IPS-18c (cell line): ENCODE results near the gene SHISA9.

Experiments used
- H3K4me3 ChIP-seq: 2 replicates; pipeline ENCODE4 v1.7.0; 2013; ENCODE audit warnings: low read depth, mild to moderate bottlenecking, low read length, moderate library complexity; ENCODE audit not compliant: insufficient read depth
- H3K9me3 ChIP-seq: one replicate; pipeline ENCODE4 v1.6.1; 2013; ENCODE audit warnings: mild to moderate bottlenecking, low read length, moderate library complexity; ENCODE audit not compliant: control insufficient read depth, insufficient read depth

Gene SHISA9

DNA sequence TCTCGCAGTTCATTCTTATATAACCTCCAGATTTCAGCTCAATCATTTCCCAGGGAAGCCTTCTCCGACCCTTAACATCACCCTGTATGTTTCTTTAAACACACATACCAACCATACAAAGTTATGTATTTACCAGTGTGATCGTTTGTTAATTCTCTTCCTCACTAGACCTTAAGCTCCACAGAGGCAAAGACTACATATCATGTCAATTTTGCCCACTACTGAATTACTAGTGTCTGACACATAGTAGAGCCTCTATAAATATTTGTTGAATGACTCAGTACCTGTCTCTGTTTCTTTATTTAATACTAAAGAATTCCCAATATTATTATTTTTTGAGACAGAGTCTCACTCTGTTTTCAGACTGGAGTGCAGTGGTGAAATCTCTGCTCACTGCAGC lies 137.2 kb downstream of the SHISA9 start:
- H3K4me3 ChIP-seq, result no peak overlapping the region

GRCh38 chr16:13039526-13039925 lies 138.1 kb downstream of the SHISA9 start:
- H3K4me3 ChIP-seq, result no peak overlapping the region
- no peaks in the 10 kb centered on the region for H3K9me3 ChIP-seq

More for the DNA sequence above, 137.2 kb downstream of the SHISA9 start:
- no peaks in the 10 kb centered on the region for H3K9me3 ChIP-seq

- H3K4me3 ChIP-seq, result no peak overlapping the region
- no peaks in the 10 kb centered on the region for H3K9me3 ChIP-seq
Observed at GRCh38 chr16:13041180-13041579, 139.8 kb downstream of the SHISA9 start.

- no peak overlapping the region for H3K4me3 ChIP-seq
- H3K9me3 ChIP-seq, result no peaks in the 10 kb centered on the region
Observed at GRCh38 chr16:13041646-13042290, 140.4 kb downstream of the SHISA9 start.

GRCh38 chr16:13042291-13042685 lies 140.9 kb downstream of the SHISA9 start:
- H3K9me3 ChIP-seq, result no peaks in the 10 kb centered on the region
- H3K4me3 ChIP-seq, result no peak overlapping the region

GRCh38 chr16:13046061-13046821 lies 144.8 kb downstream of the SHISA9 start:
- no peak overlapping the region for H3K4me3 ChIP-seq
- peaks cover 6% of the 10 kb centered on the region for H3K9me3 ChIP-seq

DNA sequence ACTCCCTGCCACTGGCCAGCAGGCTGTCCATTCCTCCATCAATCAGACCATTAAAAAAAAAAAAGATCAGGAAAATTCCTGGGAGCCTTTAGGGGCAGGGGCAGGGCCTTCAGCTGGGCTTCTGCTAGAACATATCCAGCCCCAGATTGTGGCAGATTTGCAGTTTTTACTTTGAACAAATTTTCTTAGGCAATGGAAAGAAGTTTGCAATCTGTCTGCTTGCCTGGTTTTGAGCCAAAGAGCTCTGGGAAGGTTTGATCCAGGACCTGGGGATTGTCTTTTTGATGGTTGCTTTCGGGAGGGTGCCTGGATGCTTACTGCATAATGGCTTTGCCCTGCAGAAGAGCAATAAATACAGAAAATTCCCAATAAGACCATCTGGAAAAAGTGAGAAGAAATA lies 145.9 kb downstream of the SHISA9 start:
- peaks cover 6% of the 10 kb centered on the region for H3K9me3 ChIP-seq
- no peak overlapping the region for H3K4me3 ChIP-seq

DNA sequence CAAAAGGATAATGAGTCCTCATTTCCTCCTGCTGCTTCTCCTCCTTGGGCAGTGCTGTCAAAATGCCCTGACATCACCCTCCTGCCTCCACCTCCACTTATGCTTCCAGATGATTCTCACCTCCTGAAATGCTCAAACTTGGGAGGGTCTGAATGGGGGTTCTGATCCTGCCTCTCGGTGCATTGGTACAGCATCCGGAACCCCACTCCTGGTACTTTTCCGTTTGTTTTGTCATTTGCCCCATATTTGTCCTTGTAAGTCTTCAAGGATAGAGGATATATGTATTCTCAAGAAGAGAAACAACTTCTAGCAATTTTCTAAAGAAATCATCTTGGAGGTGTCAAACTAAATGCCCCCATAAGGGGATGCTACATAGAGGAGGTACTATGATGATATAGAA lies 148.3 kb downstream of the SHISA9 start:
- Histone ChIP-seq H3K9me3 (peaks cover 6% of the 10 kb centered on the region), H3K4me3 (no peak overlapping the region)

- Histone ChIP-seq H3K9me3 (peaks cover 6% of the 10 kb centered on the region), H3K4me3 (no peak overlapping the region)
Observed at GRCh38 chr16:13052431-13052830, 151.0 kb downstream of the SHISA9 start.

DNA sequence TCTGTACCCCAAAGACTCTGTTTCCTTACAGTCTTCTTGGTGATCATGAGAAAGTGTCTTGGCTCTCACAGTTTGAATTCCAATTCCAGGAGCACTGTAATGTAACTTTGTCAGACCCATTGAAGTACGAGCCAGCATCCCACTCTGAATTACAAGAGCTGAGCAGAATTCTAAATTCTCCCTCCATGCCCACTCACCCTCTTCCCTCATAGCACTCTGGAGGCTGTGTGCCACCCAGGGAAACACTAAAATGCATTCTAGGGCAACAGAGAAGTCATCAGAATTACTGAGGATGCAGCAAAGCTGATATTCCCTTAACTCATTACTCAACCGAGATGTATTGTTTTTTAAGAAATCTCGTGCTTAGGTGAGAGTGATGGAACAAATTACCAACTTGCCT lies 154.1 kb downstream of the SHISA9 start:
- Histone ChIP-seq H3K4me3 (no peak overlapping the region), H3K9me3 (no peaks in the 10 kb centered on the region)

- Histone ChIP-seq H3K9me3 (no peaks in the 10 kb centered on the region), H3K4me3 (no peak overlapping the region)
Observed at GRCh38 chr16:13056607-13057006, 155.2 kb downstream of the SHISA9 start.

- Histone ChIP-seq H3K9me3 (no peaks in the 10 kb centered on the region), H3K4me3 (no peak overlapping the region)
Observed at GRCh38 chr16:13060932-13061331, 159.5 kb downstream of the SHISA9 start.

GRCh38 chr16:13061691-13062090 lies 160.3 kb downstream of the SHISA9 start:
- no peak overlapping the region for H3K4me3 ChIP-seq
- H3K9me3 ChIP-seq, result no peaks in the 10 kb centered on the region

GRCh38 chr16:13062219-13062618 lies 160.8 kb downstream of the SHISA9 start:
- Histone ChIP-seq H3K4me3 (no peak overlapping the region), H3K9me3 (no peaks in the 10 kb centered on the region)

DNA sequence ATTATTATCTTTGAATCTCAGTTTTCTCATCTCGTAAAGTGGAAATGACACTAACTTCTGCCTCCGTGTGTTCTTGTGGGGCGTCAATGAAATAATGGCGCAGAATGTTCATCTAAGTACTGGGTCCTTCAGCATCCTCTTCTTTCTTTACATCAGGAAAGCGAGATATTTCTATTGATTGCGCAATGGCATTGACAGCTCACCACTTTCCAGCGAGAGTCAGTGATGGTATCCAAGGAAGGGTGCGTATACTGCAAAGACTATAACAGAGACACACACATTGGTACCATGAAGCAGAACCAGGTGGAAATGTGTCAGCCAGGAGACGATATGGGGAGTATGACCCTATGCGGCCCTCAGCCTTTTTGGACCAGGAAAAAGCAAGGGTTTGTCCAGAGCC lies 162.1 kb downstream of the SHISA9 start:
- Histone ChIP-seq H3K9me3 (no peaks in the 10 kb centered on the region), H3K4me3 (no peak overlapping the region)

GRCh38 chr16:13064821-13065220 lies 163.4 kb downstream of the SHISA9 start:
- Histone ChIP-seq H3K9me3 (no peaks in the 10 kb centered on the region), H3K4me3 (no peak overlapping the region)

- Histone ChIP-seq H3K9me3 (no peaks in the 10 kb centered on the region), H3K4me3 (no peak overlapping the region)
Observed at GRCh38 chr16:13067648-13068047, 166.2 kb downstream of the SHISA9 start.

- Histone ChIP-seq H3K9me3 (no peaks in the 10 kb centered on the region), H3K4me3 (no peak overlapping the region)
Observed at GRCh38 chr16:13068912-13069583, 167.7 kb downstream of the SHISA9 start.
